ENCODE results near the gene VEGFB. TPM values are rescaled to one million over a fixed set of nuclear protein-coding genes. Genes with fewer than 3 reads are reported as not detected.

The VEGFB gene
- total and polyA plus RNA-seq, 2 of the 4 experiments (the other 2 are of a cell fraction): 3.0 to 25.1 TPM

- H3K27ac ChIP-seq (ENCODE audit: insufficient read depth, low read length): no peak overlapping the region
- no peaks in the 10 kb centered on the region for H3K9me3 ChIP-seq (ENCODE audit: control insufficient read depth, insufficient read depth, low read length)
- H3K18ac ChIP-seq (ENCODE audit: low read depth, low read length): no peak overlapping the region
- ChIA-PET POLR2A (ENCODE audit: unreplicated experiment) (no interaction called here), CTCF (no interaction called here)
- BruUV-seq (replicated peaks): no TSS peak
- peaks cover 13% of the 10 kb centered on the region for H3K4me1 ChIP-seq (ENCODE audit: control insufficient read depth, insufficient read depth, low read length)
- no peak for TF ChIP-seq MAZ (IDR thresholded peaks at IDR 0.05; ENCODE audit: borderline replicate concordance, low read depth, low read length)
- no peak for TF ChIP-seq CEBPB (IDR thresholded peaks at IDR 0.05; ENCODE audit: low read depth, low read length)
- TF ChIP-seq ELK1 (IDR thresholded peaks at IDR 0.05; ENCODE audit: borderline replicate concordance, low read depth, low read length): no peak
- no peak for TF ChIP-seq RAD21 (IDR thresholded peaks at IDR 0.05; ENCODE audit: low read length)
- TF ChIP-seq RCOR1 (IDR thresholded peaks at IDR 0.05; ENCODE audit: insufficient replicate concordance, low read length): no peak
- TF ChIP-seq USF2 (IDR thresholded peaks at IDR 0.05; ENCODE audit: low read depth, low read length): no peak
- no peak for TF ChIP-seq NFE2L2 (IDR thresholded peaks at IDR 0.05; ENCODE audit: low read depth, low read length)
- no peak for TF ChIP-seq SMC3 (IDR thresholded peaks at IDR 0.05; ENCODE audit: low read depth, low read length)
- no peak for TF ChIP-seq BHLHE40 (IDR thresholded peaks at IDR 0.05; ENCODE audit: low read depth, low read length)
- no peak for TF ChIP-seq FOS (IDR thresholded peaks at IDR 0.05; ENCODE audit: low read depth, low read length)
- TF ChIP-seq POLR2A (IDR thresholded peaks at IDR 0.05; ENCODE audit: low read depth, low read length): no peak
- no peak for TF ChIP-seq MXI1 (IDR thresholded peaks at IDR 0.05; ENCODE audit: borderline replicate concordance, low read depth, low read length)
- H3K9me1 ChIP-seq (ENCODE audit: insufficient read depth, low read length): no peaks in the 10 kb centered on the region
- peaks cover 8 to 36% of the 10 kb centered on the region in 2 experiments for H3K79me1 ChIP-seq (ENCODE audit: low read depth in 1 of 2, low read length in 2 of 2)
- H3K4ac ChIP-seq (ENCODE audit: low read depth, low read length): no peak overlapping the region
- no peak overlapping the region for H3K4me3 ChIP-seq (ENCODE audit: insufficient read depth, low read depth, low read length)
- no peak overlapping the region for H2BK20ac ChIP-seq (ENCODE audit: low read depth, low read length)
- H4K20me1 ChIP-seq (ENCODE audit: insufficient read depth, low read length): peaks cover 22% of the 10 kb centered on the region
- H3K9ac ChIP-seq (ENCODE audit: low read depth, low read length): no peak overlapping the region
- no peaks in the 10 kb centered on the region for H3K27me3 ChIP-seq (ENCODE audit: control insufficient read depth, insufficient read depth, low read length)
- H2AK9ac ChIP-seq (replicated peaks; ENCODE audit: low read depth, low read length, poor library complexity): peak overlapping the region; percentile 83
- WGBS, 2 experiments (ENCODE audit: extremely low coverage in 2 of 2, insufficient read length in 1 of 2): no CpG with 5 or more reads among the region's 7 CpGs
- H4K8ac ChIP-seq (ENCODE audit: low read depth in 2 of 2, low read length in 2 of 2): no peak overlapping the region
- no peak overlapping the region for H2BK5ac ChIP-seq (ENCODE audit: low read depth, low read length, poor library complexity, severe bottlenecking)
- intact Hi-C loops (cut with micrococcal nuclease) (no loop called here), dilution Hi-C loops (cut with HindIII; ENCODE audit: low sequenced_read_pairs, unreplicated experiment) (no loop called here), in situ Hi-C loops (cut with MboI; ENCODE audit: low sequenced_read_pairs) (no loop called here)
- H3K14ac ChIP-seq (replicated peaks; ENCODE audit: low read depth, low read length): no peak overlapping the region
- ATAC-seq (ENCODE audit: low read depth) (no peak), DNase-seq (no peak)
- H3K56ac ChIP-seq (ENCODE audit: extremely low read depth, insufficient read depth, low read length): no peak overlapping the region
- peak overlapping the region; percentile 77 for H2AK5ac ChIP-seq (ENCODE audit: low read depth, low read length)
- no peak overlapping the region for H2BK15ac ChIP-seq (ENCODE audit: low read depth, low read length)
- H3K36me3 ChIP-seq (ENCODE audit: control insufficient read depth, insufficient read depth, low read length): peaks cover 6% of the 10 kb centered on the region
- H2BK120ac ChIP-seq (ENCODE audit: low read depth, low read length): no peak overlapping the region
- no peak overlapping the region for H4K5ac ChIP-seq (ENCODE audit: low read depth, low read length)
- no peak overlapping the region for H3K4me2 ChIP-seq (ENCODE audit: low read depth, low read length)
- H4K91ac ChIP-seq (ENCODE audit: insufficient read depth, low read depth, low read length): no peak overlapping the region
- H3K23ac ChIP-seq (ENCODE audit: low read depth, low read length): no peak overlapping the region
- H2AFZ ChIP-seq (replicated peaks; ENCODE audit: low read length, poor library complexity): no peak overlapping the region
Observed at GRCh38 chr11:64248578-64248977, 14.2 kb downstream of the VEGFB start.
